ENCODE data around the gene NR2E3.

The NR2E3 gene

DNA sequence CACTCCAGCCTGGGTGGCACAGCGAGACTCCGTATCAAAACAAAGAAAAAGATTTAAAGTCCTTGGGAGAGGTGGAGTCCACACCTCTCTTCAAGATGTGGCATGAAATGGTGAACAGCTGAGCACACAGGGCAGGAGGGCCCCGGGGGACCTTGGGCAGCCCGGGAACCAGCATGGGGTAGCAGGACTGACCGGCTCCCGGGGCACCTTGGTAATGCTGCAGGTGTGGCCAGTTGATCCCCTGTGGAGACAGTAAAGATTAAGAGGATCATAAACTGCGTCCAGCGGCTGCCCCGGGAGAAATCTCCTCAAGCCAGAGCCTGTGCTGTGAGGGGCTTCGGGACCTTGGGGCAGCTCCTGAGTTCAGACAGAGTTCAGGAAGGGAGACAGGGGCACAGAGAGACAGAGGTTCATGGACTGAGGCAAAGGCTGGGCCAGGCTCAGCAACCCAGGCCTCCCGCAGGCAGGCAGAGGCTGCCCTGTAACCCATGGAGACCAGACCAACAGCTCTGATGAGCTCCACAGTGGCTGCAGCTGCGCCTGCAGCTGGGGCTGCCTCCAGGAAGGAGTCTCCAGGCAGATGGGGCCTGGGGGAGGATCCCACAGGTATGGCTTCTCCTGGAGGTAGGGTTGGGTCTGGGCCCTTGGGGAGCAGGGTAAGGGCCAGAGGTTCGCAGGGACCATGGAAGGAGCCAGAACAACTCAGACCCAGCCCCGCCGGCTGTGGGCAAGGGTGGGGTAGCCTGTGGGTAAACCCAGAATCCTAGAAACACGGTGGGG is at the start of gene NR2E3:
Gene NR2E3 (plus strand): TSS at position 299 of the 780 bp plus-strand sequence. CDS start 190 bp downstream, at position 489.
- DNase-seq (ENCODE audit: low read depth) = no peak

DNA sequence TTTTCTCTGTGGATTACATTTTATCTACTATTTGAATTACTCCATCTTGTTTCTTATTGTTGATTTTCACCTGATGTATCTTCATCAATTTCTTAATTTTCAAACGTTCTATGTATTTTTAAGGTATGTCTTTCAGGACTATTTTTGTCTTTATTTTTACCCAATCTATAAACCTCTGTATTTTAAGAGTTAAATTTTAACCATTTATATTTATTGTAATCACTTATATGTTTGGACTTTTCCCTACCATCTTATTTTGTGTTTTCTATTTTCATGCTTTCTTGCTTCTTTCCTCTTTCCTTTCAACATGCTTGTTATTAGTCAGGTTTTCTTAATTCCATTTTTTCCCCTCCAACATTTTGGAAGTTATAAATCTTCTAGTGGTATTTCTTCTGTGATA is 49.5 kb upstream of the NR2E3 start:
- no peak for DNase-seq (ENCODE audit: low read depth)

DNA sequence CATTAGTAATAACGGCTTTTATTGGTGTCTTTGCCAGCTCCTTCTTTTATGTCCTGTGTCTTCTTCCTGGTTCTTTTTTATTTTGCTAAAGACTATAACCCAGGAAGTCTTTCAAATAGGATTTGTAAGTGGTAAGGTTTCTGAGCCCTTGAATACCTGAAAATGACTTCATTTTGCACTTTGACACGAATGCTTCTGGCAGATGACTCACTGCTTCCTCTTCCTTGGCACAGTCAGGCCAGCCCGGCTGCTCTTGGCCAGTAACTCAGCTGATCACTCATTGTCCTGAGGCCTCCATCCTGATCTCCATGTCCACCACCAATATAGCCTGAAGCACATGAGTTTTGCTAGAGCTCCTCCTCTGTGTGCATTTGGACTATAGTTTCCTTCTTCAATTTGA is 48.7 kb upstream of the NR2E3 start:
- peak; percentile 97 for DNase-seq (ENCODE audit: low read depth)

DNA sequence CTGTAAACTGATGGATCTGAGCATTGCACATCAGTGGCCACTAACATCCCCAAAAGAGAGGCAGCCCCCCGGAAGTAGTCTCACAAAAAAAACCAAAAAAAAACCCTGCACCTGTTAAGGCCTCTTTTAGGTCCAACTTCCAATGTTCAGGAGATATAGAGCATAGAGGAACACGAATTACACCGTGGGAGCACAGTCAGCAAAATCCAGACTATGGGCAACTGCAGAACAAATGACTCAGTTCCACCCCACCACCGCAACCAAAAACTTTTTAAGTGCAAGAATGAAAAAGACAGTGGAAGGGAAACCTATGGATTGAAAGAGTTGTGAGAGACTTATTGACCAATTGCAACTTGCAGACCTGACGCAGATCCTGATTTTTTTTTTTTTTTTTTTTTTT is 42.2 kb upstream of the NR2E3 start:
- no peak for DNase-seq (ENCODE audit: low read depth)

DNA sequence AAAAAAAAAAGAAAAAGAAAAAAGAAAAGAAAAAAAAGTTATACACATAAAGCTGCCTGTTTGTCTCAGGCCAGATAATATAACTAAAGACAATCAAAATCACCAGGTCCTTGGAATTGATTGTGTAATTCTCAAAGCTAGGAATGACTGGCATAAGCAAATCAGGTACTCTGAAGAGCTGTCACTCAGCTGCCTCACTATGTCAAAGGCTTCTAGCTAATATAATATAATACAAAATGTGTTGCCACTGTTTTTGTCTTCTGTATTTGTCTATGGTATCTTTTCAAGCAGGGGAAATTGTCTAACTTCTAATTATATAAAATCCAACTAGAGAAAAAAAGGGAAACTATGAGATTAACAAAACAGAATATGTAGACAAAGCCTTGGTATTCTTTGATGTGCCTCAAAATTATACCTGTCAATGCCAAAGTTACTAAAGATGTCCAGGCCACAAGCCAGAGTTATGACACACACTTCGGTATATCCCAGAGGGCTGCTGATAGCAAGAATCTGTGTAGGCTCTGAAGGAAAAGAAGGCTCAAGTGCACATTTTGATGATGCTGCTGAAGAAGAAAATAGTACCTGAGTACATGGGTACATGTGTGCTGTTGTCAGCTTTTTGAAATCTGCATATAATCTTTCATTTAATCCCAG is 37.0 kb upstream of the NR2E3 start:
- no peak for DNase-seq (ENCODE audit: low read depth)

DNA sequence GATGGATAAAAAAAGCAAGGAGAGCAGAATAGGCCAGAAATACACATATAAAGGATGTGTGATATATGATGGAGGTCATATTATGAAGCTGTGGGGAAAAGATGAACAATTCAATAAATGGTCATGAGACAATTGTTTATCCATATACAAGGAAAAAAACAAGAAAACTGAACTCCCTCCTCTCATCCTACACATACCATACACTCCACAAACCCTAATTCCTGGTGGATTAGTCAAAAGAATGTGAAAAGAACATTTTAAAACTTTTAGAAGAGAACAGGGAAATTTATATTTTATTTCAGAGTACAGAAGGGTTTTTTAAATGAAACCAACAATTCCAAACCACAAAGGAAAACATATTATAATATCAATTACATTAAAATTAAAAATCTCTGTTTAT is 34.5 kb upstream of the NR2E3 start:
- DNase-seq (ENCODE audit: low read depth) = peak; percentile 44

DNA sequence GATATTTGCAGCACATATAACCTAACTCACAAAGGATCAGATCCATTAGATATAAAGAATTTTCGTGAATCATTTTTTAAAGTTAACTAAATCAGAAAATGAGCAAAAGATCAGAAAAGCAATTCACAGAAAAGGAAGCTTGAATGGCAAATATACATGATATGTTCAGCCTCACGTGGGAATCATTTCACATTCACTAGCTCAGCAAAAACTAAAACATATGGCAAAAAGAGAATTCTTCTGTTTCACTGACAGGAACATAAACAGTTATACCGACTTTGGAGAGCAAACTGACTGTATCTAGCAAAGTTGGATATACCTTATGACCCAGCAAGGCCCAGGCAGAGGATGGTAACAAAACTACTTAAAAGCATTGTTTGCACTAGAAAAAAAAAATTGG is 34.0 kb upstream of the NR2E3 start:
- DNase-seq (ENCODE audit: low read depth) = no peak

DNA sequence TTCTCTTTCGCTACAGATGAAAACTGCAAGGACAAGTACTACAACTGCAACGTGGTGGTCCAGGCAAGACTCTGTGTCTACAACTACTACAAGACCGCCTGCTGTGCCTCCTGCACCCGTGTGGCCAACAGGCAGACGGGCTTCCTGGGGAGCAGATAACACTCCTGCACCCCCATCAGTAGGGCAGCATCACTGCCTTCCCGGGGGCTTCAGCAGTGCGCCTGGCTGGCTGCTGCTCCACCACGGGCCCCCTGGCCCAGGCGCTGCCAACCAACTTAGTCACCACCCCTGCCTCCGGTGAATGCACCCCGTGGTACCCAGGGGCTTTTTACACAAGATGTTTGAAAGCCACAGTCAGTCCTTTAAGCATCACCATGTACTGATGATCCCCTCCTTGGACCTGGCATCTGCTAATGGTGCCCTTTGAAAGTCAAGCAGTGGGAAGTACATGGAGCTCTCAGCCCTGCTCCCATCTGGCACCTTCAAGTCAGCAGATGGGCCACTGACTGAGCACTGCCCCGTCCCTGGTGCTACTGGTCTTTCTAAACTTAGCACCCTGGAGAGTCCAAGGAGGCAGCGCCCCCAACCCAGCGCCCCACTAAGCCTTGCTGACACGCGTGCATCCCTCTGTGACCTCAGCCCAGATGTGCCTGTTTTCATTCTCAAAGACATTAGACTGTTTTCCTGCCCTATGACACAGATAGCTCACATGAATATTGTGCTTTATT is 33.0 kb upstream of the NR2E3 start:
- DNase-seq (ENCODE audit: low read depth) = no peak

DNA sequence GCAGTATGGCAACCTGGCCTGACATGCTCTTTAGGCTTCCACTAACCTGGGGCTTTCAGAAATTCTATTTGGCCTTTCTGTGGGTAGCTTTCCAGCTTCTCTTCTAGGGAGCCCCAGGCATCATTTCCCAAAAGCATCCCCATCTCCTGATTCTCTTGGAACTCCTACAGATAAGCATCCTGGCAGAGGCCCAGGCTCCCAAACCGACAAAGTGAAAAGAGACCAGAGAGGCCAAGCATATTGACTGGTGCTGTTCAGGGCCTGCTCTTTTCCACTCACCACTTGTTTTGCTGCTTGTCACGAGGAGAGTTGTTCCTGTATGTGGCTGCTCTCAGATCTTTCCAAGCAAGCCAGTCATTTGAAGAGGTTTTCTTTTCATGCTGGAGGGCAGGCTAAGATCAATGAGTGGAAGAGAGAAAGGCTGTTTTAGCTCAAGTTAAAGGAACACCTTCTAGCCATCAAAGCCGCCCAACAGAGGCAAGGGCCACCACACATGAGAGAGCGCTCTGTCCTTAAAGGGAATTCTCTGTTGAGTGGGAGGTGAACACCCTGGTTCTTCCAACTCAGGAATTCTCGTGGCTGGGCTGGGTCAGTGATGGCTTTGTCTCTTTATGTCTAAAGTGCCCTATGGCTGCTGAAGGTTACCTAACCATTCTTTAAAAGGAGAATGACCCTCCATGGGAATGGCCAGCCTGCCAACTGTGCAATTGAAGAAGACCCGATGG is 31.1 kb upstream of the NR2E3 start:
- no peak for DNase-seq (ENCODE audit: low read depth)

DNA sequence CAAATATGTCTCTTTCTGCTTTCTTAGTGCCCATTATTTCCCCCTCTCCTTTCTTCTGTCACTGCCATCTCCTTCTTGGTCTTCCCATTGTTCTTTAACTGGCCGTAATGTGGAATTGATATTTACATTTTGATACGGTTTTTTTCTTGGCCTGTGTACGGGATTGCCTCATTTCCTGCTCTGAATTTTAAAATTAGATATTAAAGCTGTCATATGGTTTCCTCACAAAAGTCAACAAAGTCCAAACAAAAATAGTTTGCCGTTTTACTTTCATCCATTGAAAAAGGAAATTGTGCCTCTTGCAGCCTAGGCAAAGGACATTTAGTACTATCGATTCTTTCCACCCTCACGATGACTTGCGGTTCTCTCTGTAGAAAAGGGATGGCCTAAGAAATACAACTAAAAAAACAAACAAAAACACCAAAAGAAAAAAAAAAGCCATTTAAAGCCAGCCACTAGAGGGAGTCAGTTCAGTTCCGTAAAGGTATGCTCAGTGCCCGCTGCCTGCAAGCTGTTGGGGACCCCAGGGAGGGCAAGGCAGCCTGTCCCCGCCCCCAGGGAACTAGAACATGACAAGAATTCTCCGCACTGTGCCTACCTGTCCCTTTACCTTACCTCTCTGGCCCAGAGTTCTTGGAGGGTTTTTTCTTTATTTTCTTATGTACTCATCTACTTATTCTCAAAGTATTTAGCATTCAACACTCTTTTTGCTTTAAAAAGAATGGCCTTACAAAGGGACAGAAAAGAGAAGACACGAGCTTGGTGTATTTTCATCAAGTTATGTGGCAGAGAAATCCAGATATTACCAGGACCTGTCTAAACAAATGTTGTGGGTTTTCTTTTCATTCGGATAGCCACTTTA is 30.0 kb upstream of the NR2E3 start:
- peak; percentile 79 for DNase-seq (ENCODE audit: low read depth)

DNA sequence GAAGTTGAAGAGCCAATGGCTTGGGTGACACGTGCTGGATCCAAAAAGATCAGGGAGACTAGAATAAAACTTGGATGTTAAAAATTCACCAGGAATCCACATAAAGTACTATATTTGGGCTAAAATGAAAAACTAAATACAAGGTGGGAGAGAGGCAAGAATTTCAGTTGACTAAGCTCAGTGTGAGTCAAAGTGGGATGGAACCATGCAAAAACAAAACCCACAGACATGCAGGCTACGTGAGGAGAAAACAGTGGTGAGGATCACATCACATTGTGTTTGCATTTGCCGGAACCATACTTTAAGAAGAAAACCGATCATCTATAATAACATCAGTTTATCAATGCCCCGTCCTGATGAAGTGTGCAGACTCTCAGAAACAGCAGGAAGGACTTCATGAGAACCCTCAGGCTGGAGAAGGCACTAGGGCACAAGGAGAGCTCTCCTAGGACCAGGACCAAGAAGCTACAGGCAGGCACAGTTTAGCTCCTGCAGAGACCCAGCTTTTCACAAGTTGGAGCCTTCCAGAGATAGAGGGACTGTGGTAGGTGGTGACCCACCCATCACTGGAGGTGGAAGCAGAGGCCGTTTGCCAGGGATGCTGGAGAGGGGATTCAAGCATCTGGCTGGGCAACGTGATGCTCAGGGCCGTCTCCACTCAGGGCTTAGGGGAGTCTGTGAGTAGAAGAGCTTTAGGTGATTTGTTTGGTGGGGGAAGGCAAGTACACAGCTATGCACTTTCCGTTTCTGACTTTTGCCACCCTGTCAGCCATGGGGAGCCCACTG is 29.0 kb upstream of the NR2E3 start:
- DNase-seq (ENCODE audit: low read depth) = peak; percentile 65

DNA sequence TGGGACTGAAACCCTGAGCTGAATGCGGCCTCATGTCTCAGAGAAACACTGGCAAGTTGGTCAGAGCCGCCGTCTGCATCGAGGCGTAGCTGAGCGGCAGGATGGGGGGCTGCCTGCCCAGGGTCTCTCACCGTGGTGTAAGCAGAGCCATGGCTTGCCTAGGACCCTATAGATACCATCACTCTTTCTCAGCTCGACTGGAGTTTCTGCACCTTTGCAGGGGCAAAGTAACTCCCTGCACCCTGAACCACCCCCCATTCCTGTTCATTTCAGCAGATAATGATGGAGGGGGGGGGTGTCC is 28.4 kb upstream of the NR2E3 start:
- DNase-seq (ENCODE audit: low read depth) = no peak

DNA sequence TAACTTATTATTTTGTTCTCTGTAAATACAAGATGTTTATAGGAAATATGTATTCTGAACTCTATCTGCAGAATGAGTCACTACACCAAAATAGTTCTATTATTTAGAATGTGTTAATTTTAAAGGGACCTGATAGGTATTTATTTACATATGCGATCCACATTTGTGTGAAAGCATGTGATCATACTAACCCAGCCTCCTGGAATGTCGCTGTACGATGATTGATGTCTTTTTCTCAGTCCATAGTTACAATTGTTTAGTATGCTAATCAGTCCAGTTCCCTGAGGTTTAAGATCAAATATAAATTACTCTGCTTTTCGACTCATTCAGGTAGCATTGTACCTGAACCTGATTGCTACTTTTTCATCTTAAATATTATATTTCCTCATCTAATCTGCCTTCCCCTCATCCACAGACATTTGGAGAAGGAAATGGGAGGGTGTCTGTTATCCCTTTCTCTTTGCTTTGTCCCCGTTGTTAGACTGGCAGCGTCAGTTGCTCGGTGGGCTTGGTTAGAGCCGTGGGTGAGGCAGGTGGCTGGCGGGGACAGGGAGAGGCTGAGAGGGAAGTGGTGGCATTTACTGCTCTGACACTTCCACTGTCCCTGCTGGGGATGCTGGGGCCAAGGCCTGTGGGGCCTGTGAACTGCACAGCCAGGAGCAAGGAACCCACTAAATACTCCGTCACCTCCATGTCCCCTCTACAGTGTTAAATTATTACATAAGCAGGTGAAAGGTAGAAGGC is 27.8 kb upstream of the NR2E3 start:
- no peak for DNase-seq (ENCODE audit: low read depth)

DNA sequence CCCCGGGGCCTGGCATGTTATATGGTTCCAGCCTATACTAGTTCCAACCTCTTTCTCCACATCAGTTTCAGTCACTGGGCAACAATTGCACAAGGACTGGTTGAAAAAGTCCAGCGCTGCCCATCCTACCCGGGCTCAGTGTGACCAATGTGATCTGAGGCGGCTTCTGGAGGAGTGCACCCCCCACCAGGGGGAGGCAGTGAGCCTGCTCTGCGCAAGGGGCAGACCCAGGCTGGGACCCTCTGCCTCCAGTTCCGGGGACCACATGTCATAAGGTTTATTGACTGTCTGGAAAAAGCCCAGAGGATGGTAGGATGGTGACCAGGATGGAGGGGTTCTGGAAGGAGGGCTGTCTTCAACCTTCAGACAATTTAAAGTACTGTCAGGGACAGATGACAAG is 25.6 kb upstream of the NR2E3 start:
- no peak for DNase-seq (ENCODE audit: low read depth)

DNA sequence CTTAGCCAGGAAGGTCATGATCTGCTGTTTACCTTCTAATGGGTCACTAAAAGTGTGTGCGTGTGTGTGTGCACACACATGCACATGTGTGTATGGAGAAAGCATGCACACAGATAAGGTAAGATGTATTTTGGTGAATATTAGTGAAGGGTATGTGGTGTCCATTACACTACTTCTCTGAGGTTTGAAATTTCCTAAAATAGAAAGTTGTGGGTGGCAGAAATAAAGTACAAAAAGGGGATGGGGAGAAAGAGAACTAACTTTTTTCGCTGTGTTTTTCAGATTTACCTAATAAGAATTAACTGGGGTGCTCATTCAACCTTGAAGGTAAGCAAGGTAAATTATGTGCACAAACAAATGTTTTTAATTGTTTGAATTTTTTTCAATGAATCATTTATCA is 24.4 kb upstream of the NR2E3 start:
- DNase-seq (ENCODE audit: low read depth) = no peak

DNA sequence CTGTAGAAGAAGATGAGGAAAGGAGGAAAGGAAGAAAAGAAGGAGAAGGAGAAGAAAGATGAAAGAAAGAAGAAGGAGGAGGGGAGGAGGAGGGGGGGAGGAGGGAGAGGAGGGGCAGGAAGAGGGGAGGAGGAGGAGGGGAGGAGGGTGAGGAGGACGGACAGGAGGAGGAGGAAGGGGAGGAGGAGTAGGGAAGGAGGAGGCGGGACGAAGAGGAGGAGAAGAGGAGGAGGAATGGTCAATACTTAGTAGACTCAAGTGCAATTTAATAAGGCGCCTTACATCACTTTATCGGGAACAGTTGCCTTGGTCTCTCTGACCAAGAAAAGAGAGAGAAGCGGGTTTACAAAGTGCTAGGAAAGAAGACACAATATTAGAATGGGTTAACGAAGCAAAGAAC is 23.7 kb upstream of the NR2E3 start:
- no peak for DNase-seq (ENCODE audit: low read depth)

DNA sequence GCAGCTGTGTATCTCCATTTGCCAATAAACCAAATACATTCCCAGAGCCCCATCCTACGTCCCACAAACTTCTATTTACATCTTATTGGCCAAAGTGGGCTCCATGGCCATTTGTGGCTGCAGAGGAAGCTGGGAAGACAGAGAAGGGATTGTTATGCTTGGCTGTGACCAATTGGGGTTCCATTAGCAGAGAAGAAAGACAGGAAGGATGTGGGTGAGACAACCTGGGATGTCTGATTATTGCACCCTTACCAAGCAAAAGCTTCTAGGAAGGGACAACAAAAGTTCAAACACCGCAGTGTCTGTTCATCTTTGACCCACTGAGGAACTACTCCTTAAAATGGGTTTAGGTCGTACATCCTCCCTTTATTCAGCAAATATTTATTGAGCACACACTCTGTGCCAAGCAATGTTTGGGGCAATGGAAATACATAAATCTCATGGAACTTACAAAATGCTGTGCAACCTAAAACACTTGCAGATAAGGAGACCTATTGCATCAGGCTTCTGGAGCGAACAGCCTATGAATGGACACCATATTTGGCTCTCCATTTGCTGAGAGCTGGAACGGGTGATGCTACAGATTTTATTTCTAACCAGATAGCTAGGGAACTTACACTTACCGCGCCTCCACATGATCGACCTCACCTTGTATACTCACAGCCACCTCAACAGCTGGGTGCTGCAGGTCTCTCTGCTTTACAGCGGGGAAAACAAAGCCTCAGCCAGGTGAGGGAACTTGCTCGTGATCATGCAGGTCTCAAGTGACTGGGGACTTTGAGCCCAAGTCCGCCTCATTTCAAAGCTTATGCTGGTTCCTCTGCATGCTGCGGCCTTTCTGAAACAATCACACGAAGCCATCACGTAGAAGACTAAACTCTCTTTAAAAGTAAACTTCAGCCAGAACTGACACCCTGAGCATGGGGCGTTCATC is 21.4 kb upstream of the NR2E3 start:
- DNase-seq (ENCODE audit: low read depth) = no peak

DNA sequence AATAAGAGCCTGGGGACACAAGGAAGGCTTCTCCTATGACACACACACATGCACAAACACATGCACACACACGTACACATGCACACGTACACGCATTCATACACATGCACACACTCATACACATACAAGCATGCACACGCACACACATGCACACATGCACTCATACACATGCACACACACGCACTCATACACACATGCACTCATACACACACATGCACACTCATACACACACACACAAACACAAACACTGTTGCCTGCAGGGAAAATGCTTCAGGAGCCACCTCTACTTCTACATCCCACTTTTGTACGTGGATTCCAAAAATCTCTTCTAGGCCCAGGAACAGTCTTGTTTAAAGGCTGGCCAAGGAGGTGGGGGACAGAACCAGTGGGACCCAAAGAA is 20.7 kb upstream of the NR2E3 start:
- no peak for DNase-seq (ENCODE audit: low read depth)

DNA sequence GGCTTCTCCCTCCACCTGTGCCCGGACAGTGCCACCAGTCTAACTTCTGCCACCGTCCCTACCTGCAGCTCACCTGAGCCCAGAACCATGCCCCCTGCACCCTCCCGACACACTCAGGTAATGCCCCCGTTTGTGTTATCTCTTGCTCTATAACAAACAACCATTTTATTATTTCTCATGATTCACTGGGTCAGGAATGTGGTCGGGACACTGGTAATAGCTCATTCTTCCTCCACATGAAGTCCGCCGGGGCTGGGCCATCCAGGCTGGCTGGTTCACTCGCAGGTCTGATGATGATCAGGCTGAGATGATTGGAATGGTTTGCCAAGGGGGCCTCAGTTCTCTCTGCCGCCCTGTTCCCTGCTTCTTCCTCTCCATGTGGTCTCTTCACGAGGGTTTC is 20.3 kb upstream of the NR2E3 start:
- peak; percentile 86 for DNase-seq (ENCODE audit: low read depth)
